Right kidney (tissue), 1 donor: ENCODE measurements around the gene EML6.
"Not testable (repeated sequence)": the region's sequence is repeated elsewhere in the genome, so short reads cannot be mapped to it uniquely, and the experiment has no call there.

Experiments
- DNase-seq: peaks from one replicate; pipeline ENCODE4 v3.0.0-alpha.2; 2016

The EML6 gene

DNA sequence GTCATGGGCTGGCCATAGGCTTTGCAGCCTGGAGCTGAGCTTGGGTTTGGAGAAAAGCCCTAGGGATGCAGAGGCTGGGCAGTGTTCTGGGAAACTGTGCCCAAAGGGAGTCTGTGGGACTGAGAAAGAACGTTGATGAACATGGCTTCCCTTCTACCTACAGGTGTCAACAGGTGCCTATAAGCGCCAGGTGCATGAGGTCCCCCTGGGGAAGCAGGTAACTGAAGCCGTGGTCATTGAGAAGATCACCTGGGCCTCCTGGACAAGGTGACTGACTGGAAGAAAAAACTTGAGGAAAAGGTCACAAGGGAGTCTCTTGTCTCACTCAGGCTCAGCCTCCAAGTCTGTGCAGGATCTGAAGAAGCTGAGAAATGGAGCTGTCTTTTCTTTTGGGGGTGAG, 243.4 kb downstream of the EML6 start:
- no peak for DNase-seq

DNA sequence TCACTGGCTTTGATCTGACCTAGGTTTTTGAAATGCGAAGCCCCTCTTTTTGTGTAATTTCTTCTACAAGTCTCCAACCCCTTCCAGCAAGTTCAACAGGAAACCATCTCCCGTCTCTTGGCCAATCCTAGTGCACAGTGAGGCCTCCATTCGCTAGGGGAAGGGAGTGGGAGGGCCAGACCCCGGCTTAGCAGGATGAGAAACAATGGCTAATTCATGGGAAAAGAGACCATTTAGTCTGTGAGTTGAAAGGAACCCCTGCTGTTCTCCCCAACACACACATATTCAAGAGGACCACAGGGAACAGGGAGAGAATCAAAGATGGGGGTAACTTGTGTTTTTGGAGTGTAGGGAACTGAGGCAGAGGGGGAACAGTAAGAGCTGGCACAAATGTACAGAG, 243.8 kb downstream of the EML6 start:
- DNase-seq: no peak

DNA sequence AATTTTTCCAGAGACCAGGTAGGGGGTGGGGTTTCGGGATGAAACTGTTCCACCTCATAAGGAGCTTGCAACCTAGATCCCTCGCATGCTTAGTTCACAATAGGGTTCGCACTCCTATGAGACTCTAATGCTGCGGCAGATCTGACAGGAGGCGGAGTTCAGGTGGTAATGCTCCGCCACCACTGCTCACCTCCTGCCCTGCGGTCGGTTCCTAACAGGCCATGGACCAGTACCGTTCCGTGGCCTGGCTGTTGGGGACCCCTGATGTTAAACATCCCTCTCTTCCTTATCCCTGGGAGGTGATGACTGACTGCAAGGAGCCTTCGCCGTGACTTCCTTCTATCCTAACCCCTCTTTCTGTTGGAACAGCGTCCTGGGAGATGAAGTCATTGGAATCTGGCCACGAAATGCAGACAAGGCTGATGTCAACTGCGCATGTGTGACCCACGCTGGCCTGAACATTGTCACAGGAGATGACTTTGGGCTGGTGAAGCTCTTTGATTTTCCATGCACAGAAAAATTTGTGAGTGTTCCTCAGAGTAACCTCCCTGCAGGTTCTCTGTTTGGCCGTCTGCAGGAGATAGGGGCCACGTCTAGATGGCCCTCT, 244.4 kb downstream of the EML6 start:
- DNase-seq: no peak

DNA sequence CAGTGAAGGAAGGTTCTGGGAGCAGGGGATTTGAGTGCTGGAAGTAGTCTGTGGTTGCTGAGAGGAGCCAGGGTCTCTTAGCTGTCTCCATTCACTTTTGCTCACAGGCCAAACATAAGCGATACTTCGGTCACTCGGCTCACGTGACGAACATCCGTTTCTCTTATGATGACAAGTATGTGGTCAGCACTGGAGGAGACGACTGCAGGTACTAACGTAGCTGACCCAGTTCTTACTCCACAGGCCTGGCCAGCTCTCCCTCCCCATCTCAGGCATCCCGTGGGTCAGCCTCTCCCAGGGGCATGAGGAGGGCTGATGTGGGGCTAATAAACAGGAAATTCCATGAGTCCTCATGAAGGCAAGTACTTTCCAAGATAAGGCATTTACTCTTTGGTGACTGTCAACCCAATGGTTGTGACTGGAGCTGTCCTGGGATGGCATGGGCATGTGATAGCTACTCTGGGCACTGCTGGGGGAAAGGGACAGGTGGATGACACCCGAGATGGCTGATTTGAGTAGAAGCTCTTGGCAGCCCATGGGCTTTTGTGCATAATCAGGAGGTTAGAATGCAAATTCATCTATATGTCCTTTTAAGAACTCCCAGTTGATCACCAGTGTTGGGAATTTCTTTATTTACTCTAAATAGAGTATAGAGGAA, 245.2 kb downstream of the EML6 start:
- no peak for DNase-seq

DNA sequence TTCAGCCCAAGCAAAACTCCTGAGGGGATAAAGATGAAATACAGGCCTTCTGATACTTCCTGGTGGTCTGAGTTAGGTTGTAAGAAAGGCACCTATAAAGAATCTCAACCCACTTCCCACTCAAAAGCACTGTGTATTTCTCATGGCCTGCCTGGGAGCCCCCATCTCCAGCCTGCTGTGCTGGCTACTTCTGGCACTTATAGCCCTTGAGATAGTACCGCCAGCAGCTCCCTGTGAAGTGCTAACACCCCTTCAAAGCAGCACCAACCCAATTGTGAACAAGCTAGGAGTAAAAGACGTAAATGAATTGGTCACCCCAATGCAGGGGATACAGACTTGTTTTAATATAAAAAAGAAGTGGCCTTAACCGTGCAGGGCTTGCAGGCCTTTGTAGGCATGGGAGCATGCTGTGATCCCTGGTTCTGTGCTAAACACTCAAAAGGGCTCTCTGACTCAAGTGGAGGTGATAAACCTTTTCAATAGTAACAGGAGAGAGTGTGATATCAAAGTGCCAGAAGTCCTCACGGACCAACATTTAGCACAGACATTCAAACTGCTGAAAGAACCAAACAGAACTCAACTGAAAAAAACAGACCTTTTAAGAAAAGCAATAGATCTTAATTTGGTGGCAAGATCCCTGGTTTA, 246.0 kb downstream of the EML6 start:
- no peak for DNase-seq

DNA sequence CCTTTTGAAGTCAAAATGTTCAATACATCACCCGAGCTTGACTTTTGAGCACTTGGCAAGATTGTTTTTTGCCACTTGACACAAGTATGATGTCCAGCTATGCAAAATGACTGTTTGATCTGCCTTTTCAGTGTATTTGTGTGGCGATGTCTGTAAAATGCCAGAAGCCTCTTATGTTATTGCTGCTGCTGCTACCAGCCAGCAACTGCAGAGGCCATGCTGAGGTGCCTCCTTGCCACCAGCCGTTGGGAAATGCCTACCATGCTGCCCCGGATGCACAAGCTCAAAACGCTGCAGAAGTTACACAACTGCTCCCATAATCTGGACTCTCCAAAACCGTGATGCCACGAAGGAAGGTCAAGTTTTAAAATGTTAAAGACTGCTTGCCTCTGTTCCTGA, 246.5 kb downstream of the EML6 start:
- no peak for DNase-seq

DNA sequence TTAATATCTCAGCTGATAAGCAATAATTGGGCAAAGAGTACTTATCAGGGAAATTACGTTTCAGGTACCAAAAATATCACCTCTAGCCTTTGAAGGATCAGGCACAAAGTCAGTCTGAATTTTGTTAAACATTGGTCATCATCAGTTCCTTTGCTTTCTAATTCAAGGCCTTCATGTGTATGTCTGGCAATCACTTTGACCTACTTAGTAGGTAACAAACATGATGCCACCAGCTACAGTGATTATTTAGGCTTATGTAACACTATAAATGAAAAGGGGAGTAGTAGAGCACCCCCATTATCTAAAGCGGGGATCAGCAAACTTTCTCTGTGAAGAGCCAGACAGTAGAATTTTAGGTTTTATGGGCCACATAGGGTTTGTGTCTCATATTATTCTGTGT, 251.7 kb downstream of the EML6 start:
- DNase-seq: no peak

DNA sequence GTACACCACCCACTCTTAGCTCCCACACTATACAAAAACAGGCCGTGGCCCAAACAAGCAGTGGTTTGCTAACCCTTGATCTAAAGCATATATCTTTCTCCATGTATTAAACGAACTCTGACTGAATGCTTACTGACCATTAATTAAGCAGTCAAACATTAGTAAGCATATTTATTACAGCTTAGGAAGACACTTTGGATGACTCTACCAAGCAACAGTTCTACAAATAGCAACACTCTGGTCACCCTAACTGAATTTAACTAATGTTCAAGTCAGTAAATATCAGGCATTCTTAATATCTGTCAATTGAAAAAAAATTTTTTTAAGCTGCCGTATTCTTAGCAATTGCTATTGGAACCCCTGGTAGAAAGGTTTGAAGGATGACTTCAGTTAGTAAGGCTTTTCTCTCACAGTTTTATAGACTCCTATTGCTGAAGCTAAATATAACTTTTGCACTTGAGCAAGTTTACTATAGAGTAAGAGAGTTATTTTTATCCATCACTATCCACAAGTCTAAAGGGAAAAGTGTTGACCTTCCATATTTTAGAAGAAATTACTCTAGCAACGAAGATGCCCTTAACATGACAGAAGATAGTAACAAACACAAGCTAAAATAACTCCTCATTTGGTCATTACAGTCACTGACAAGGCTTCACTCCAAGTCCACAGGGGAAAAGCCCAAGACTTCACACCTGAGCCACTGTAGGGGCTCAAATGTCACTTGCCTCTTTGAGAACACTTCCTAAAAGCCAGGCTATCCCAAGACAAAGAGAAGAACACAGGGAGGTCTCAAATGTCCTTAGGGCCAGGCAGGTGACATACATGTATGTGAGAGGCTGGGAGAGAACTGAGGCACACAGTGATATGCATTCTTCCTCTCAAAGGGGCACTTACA, 252.4 kb downstream of the EML6 start:
- no peak for DNase-seq

DNA sequence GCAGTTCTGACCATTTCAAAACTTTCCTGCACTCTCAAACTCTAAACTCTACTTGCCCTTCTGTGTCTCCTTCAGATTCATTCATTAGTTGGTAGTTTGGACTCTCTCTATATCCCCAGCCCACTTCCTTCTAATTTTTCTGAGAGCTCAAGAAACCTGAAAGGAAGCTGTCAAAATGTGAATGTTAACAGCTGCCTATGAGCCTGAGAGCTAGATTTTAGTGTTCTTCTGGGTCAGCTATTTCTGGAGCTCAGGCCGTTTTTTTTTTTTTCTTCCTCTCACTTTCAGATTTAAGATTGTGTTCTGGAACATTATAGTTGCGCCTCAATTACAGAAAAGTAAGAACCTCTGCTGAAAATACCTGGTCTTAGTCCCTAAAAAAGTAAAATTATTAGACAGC, 253.7 kb downstream of the EML6 start:
- no peak for DNase-seq

DNA sequence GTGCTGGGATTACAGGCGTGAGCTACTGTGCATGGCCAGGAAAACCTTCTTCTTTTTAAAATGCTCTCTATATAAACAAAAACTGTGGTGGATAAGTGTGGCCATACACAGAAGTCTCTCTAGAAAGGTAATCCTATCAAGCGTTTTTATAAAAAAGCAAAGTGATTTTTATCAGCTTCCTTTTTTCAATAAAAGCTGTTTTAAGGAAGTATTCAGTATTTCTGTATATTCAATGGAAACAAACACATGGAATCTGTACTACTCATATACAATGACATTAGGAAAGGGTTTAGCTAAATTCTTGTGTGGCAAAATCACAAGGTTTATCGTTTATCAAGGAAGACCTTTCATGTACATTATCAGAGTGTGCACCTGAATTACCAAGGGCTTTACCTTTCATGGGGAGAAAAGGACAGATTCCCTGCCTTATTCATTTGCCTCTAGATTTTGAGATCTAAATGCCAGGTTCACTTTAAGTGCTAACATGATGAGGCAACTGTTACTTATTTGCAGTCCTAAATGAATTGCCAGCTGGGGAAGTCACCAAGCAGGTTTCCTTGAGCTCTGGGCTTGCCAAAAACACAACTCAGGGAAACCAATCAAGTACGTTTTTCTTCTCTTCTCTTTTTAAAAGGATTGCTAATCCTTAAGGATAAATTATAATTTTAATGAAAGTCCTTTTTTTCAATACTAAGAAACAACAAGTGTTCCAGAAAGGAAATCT, 256.0 kb downstream of the EML6 start:
- no peak for DNase-seq

DNA sequence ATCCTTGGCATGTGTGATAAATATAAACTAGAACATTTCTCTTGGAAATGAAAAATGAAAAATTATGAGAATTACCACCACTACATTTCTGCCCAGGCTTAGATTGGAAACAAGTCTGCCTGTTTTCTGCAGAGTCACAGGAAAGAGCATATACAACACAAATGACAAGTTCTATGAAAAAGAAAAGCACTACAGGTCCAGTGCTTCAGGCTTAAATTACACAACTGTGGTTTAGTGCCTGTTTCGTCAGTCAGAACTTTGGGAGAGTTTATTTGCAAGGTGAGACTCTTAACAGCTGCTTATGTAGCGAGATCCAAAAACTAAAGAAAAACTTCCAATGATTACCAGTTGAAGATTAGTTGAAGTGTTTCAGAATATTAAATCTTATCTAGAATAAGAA, 257.9 kb downstream of the EML6 start:
- DNase-seq: no peak

DNA sequence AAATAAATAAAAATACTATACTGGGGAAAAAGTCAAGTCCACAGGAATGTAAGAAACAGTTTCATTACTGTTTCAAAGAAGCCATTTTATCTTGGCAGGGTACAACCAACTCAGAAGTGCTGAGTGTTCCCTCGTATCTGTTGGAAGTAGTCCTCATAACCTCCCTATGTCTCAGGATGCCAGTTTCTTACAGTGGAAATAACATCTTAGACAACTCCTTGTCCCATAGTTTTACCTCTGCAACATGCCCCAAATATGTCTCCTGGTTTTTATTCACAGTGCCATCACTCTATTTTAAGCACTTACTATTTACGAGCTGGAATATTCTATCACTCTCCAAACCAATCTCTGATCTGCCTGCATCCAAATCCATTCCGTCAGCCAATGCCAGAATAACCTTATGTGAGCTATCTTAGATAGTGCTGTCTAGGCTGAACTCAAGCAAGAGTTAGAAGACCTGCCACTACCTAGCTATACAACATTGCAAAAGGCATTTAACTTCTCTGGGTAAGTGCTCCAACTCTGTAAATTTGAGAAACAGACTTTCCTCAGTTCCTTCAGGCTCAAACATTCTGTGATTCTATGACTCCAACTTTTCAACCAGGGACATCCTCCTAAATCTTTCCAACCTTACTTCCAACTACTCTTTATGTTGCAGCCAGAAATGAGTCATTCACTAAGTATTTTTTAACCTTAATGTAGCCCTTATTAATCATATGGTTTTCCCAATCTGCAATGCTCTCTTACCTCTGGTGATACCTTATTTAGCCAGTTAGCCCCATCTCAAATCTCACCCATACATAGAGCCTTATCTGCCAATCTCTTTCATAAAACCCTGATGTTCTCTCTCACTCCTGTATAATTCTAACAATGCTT, 260.1 kb downstream of the EML6 start:
- DNase-seq: no peak

DNA sequence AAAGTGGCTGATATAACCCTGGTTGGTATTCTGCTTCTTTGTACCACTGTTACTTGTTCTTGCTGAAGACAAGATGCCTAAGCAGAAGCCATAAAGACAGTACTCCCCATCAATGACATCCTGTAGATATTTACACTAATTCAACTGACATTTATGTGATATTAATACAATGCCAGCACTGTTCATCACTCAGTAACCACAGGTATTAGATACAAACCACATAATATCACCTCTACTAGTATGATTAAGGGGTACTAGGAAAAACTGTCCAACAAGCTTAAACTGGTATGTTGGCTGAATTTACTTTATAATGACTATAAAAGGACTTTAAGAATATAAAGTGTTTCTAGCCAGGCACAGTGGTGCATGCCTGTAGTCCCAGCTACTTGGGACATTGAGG, 261.0 kb downstream of the EML6 start:
- DNase-seq: no peak

DNA sequence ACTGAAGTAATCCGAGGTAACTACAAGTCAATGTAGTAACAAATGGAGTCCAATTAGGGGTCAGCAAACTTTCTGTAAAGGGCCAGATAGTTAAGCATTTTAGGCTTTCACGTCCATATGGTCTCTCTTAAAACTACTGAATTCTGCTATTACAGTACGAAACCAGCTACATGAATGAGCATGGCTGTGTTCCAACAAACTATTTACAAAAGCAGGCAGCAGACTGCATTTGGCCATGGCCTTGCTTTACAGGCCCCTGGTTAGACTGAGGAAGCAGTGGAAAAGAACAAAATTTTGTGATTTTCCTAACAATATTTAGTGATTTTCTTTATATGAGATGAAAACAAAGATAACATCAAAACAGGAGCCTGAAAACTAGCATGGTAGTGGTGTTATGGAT, 262.8 kb downstream of the EML6 start:
- no peak for DNase-seq

DNA sequence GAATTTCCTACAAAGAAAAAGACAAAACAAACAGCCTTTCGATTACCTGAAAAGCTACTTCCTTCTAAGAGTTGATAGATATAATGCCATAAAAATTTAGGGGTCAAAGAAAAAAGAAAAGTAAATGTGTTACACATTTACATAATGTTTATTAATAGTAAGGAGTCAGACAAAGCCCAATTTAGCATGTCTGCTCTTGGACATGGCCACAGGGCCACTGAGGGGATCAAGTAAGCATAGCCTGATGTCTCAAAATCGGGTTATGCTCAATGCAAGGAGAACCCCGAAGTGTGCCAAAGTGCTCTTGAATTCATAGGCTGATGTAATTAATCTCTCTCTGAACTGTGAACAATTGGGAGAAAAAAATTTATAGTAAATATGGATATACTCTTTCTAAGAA, 265.1 kb downstream of the EML6 start:
- DNase-seq: no peak

DNA sequence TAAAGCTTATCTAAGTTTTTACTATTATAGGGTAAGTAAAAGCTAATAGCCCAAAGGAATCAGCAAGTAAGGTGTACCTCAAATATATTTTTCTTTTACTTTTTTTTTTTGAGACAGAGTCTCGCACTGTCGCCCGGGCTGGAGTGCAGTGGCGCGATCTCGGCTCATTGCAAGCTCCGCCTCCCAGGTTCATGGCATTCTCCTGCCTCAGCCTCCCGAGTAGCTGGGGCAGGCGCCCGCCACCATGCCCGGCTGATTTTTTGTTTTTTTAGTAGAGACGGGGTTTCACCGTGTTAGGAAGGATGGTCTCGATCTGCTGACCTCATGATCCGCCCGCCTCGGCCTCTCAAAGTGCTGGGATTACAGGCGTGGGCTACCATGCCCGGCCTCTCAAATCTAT, 267.2 kb downstream of the EML6 start:
- not testable (repeated sequence) for DNase-seq

DNA sequence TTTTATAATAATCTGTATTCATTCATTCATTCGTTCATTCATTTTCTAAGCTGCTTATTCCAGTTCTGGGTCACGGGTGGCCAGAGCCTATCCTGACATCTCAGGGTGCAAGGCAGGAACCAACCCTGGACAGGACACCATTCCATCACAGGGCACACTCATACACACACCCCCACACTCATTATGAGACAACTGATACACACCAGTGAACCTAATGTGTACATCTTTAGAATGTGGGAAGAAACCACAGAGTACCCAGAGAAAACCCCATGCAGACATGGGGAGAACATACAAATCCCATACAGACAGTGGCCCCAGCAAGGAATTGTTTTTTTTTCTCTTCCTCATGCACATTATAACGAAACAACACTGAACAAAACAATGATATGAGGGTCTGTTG, 272.1 kb downstream of the EML6 start:
- no peak for DNase-seq

DNA sequence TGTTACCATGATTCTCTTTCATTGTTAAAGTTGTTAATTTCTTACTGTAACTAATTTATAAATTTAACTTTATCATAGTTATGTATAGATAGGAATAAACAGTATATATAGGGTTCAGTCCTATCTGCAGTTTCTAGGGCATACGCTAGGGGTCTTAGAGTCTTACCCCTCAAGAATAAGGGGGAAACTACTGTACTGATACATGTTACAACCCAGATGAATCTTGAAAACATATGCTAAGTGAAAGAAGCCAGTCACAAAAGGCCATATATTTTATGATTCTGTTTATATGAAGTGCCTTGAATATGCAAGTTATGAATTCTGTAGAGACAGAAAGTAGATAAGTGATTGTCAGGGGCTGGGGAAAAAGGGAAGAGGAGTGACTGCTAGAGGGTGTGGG, 274.4 kb downstream of the EML6 start:
- DNase-seq: no peak

DNA sequence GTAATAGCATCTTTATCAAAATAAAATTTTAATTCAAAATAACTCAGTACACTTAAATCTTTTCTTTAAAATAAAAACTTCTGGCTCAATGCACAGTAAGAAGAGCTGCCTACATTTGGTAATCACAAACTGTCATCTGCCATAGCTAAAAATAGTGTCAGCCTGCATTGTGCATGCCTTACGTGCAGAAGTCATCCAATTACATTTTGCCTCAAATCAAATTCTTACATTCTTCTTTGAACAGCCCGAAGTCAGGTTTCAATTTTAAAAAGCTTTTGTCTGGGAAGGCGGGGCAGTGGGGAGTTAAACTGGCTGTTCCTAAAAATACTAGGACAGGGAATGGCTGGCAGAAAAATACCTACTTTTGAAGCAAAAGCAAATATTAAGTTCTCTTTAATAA, 275.7 kb downstream of the EML6 start:
- no peak for DNase-seq

DNA sequence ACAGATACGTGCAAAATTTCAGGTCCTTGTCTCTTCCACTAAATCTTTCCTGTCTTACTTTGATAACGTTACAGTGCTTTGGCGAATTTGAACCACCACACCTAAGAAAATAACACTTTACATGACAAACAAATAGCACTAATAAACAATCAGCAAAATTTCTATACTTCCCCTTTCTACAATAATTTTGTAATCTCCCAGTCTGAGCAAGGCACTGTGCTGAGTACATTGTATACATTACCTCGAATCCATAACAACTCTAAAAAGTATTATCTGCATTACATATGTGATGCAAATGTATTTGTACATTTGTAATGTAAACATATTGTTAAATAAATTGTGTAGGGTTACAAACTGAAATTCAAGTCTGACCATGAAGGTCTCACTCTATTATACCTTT, 276.9 kb downstream of the EML6 start:
- DNase-seq: no peak

DNA sequence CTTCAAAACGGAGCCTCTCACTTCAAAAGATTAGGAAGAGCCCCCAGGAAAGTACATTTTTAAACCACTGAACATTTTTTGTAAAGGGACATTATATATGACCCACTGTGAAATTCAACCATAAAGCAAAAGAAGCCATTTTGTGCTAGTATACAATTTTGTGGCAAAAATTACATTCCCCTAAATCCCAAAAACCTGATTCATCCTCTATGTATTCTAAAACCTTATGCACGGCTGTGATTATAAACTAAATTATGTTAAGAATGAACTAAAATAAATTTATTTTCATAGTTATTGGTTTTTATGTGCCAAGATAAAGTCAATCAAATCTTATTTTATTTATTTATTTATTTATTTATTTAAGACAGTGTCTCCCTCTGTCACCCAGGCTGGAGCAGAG, 278.3 kb downstream of the EML6 start:
- DNase-seq: no peak
